ENCODE measurements around the gene CDH4.

DNA sequence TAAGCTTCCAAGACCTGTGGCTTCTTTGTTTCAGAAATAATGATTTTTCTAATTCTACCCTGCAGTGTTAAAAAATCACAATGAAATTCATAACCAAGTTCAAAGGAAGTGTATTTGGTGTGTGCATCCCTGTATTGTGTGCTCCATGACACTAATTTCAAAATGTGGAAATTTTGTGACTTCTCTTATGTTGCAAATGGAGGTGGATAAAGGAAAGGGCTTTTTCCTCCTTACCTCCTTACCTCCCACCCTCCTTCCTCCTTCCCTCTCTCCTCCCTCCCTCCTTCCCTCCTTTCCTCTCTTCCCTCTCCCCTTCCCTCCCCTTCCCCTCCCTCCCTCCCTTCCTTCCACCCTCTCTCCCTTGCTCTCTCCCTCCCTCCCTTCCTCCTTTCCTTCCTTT lies 10.5 kb downstream of the CDH4 start:
- no peak for TF ChIP-seq POLR2AphosphoS5 (IDR thresholded peaks at IDR 0.05)
- TF ChIP-seq, protein P1, sequence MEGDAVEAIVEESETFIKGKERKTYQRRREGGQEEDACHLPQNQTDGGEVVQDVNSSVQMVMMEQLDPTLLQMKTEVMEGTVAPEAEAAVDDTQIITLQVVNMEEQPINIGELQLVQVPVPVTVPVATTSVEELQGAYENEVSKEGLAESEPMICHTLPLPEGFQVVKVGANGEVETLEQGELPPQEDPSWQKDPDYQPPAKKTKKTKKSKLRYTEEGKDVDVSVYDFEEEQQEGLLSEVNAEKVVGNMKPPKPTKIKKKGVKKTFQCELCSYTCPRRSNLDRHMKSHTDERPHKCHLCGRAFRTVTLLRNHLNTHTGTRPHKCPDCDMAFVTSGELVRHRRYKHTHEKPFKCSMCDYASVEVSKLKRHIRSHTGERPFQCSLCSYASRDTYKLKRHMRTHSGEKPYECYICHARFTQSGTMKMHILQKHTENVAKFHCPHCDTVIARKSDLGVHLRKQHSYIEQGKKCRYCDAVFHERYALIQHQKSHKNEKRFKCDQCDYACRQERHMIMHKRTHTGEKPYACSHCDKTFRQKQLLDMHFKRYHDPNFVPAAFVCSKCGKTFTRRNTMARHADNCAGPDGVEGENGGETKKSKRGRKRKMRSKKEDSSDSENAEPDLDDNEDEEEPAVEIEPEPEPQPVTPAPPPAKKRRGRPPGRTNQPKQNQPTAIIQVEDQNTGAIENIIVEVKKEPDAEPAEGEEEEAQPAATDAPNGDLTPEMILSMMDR (IDR thresholded peaks at IDR 0.05), result no peak

Data from sigmoid colon (tissue), 4 donors.